HAP-1 (cell line): ENCODE measurements around the gene HS2ST1.

Source experiments
- DNase-seq, 2 experiments: peaks; one replicate each; pipeline ENCODE4 v3.0.0-alpha.2; 2016 to 2020; ENCODE audit warnings: low spot score in 2 of 2
- H3K27me3 ChIP-seq: fragments of 250-450 bp; sonication (Bioruptor Pico); 2 replicates; pipeline ENCODE4 v1.5.1; 2020; ENCODE audit warnings: low read depth, mild to moderate bottlenecking, moderate library complexity
- H3K36me3 ChIP-seq: fragments of 250-450 bp; sonication (Bioruptor Pico); replicated peaks from 2 replicates; pipeline ENCODE4 v1.5.1; 2020; ENCODE audit warnings: mild to moderate bottlenecking
- H3K4me1 ChIP-seq: fragments of 250-450 bp; sonication (Bioruptor Pico); 2 replicates; pipeline ENCODE4 v1.5.1; 2020; ENCODE audit warnings: mild to moderate bottlenecking
- H3K4me3 ChIP-seq: fragments of 250-450 bp; sonication (Bioruptor Pico); 2 replicates; pipeline ENCODE4 v1.5.1; 2020; ENCODE audit warnings: mild to moderate bottlenecking, moderate library complexity
- H3K9me3 ChIP-seq: fragments of 250-450 bp; sonication (Bioruptor Pico); 2 replicates; pipeline ENCODE4 v1.5.1; 2020; ENCODE audit warnings: mild to moderate bottlenecking, moderate library complexity
- in situ Hi-C: fragments of 300-500 bp; cut with MboI; formaldehyde crosslinking; loops from 3 replicates; pipeline ENCODE4 v1.14.3; 2020; ENCODE audit warnings: low sequenced_read_pairs, inconsistent platforms, mixed read lengths

HS2ST1 gene

GRCh38 chr1:87111659-87112371, 197.4 kb downstream of the HS2ST1 start:
- in situ Hi-C loops: no loop called here
- H3K27me3 ChIP-seq: no peaks in the 10 kb centered on the region
- no peak for DNase-seq

GRCh38 chr1:87113313-87113712, 198.9 kb downstream of the HS2ST1 start:
- in situ Hi-C loops: no loop called here
- no peaks in the 10 kb centered on the region for H3K9me3 ChIP-seq
- H3K4me3 ChIP-seq: no peak overlapping the region
- H3K36me3 ChIP-seq: no peaks in the 10 kb centered on the region
- DNase-seq: no peak
- no peaks in the 10 kb centered on the region for H3K27me3 ChIP-seq
- H3K4me1 ChIP-seq: peaks cover 5% of the 10 kb centered on the region

More at GRCh38 chr1:87111659-87112371, 197.4 kb downstream of the HS2ST1 start:
- H3K9me3 ChIP-seq: no peaks in the 10 kb centered on the region
- no peak overlapping the region for H3K4me3 ChIP-seq
- H3K36me3 ChIP-seq: no peaks in the 10 kb centered on the region
- peaks cover 5% of the 10 kb centered on the region for H3K4me1 ChIP-seq

- Histone ChIP-seq H3K36me3 (no peaks in the 10 kb centered on the region), H3K4me3 (no peak overlapping the region), H3K4me1 (peaks cover 5% of the 10 kb centered on the region), H3K9me3 (no peaks in the 10 kb centered on the region), H3K27me3 (no peaks in the 10 kb centered on the region)
- in situ Hi-C loops: no loop called here
- DNase-seq: no peak
Measured at GRCh38 chr1:87115317-87115890, 201.0 kb downstream of the HS2ST1 start.

- Histone ChIP-seq H3K4me1 (peaks cover 5% of the 10 kb centered on the region), H3K27me3 (no peaks in the 10 kb centered on the region), H3K9me3 (no peaks in the 10 kb centered on the region), H3K36me3 (no peaks in the 10 kb centered on the region), H3K4me3 (no peak overlapping the region)
- in situ Hi-C loops: no loop called here
- DNase-seq: no peak
Measured at GRCh38 chr1:87115891-87116290, 201.5 kb downstream of the HS2ST1 start.

GRCh38 chr1:87117761-87118368, 203.4 kb downstream of the HS2ST1 start:
- Histone ChIP-seq H3K36me3 (no peaks in the 10 kb centered on the region), H3K4me3 (no peak overlapping the region), H3K27me3 (no peaks in the 10 kb centered on the region), H3K9me3 (no peaks in the 10 kb centered on the region), H3K4me1 (no peaks in the 10 kb centered on the region)
- in situ Hi-C loops: no loop called here
- no peak for DNase-seq

GRCh38 chr1:87119541-87120140, 205.2 kb downstream of the HS2ST1 start:
- in situ Hi-C loops: no loop called here
- DNase-seq: no peak
- Histone ChIP-seq H3K27me3 (no peaks in the 10 kb centered on the region), H3K4me3 (no peak overlapping the region), H3K36me3 (no peaks in the 10 kb centered on the region), H3K9me3 (no peaks in the 10 kb centered on the region), H3K4me1 (no peaks in the 10 kb centered on the region)

GRCh38 chr1:87120779-87121178, 206.3 kb downstream of the HS2ST1 start:
- DNase-seq: peak in 1 of 2 experiments; percentile 41

GRCh38 chr1:87121711-87122163, 207.3 kb downstream of the HS2ST1 start:
- Histone ChIP-seq H3K9me3 (no peaks in the 10 kb centered on the region), H3K27me3 (no peaks in the 10 kb centered on the region), H3K36me3 (no peaks in the 10 kb centered on the region), H3K4me3 (no peak overlapping the region), H3K4me1 (no peaks in the 10 kb centered on the region)
- DNase-seq: no peak
- in situ Hi-C loops: no loop called here

More at GRCh38 chr1:87120779-87121178, 206.3 kb downstream of the HS2ST1 start:
- Histone ChIP-seq H3K4me3 (no peak overlapping the region), H3K27me3 (no peaks in the 10 kb centered on the region), H3K36me3 (no peaks in the 10 kb centered on the region), H3K9me3 (no peaks in the 10 kb centered on the region), H3K4me1 (no peaks in the 10 kb centered on the region)
- in situ Hi-C loops: no loop called here

GRCh38 chr1:87122243-87122642, 207.8 kb downstream of the HS2ST1 start:
- Histone ChIP-seq H3K4me3 (no peak overlapping the region), H3K9me3 (no peaks in the 10 kb centered on the region), H3K4me1 (no peaks in the 10 kb centered on the region), H3K27me3 (no peaks in the 10 kb centered on the region), H3K36me3 (no peaks in the 10 kb centered on the region)
- no peak for DNase-seq
- in situ Hi-C loops: no loop called here

GRCh38 chr1:87123610-87124009, 209.2 kb downstream of the HS2ST1 start:
- Histone ChIP-seq H3K9me3 (no peaks in the 10 kb centered on the region), H3K36me3 (no peaks in the 10 kb centered on the region), H3K4me1 (no peaks in the 10 kb centered on the region), H3K27me3 (no peaks in the 10 kb centered on the region), H3K4me3 (no peak overlapping the region)
- in situ Hi-C loops: no loop called here
- no peak for DNase-seq

- in situ Hi-C loops: no loop called here
- Histone ChIP-seq H3K36me3 (no peaks in the 10 kb centered on the region), H3K4me3 (no peak overlapping the region), H3K4me1 (no peaks in the 10 kb centered on the region), H3K9me3 (no peaks in the 10 kb centered on the region), H3K27me3 (no peaks in the 10 kb centered on the region)
- DNase-seq: no peak
Measured at GRCh38 chr1:87126886-87127505, 212.6 kb downstream of the HS2ST1 start.

GRCh38 chr1:87127581-87127980, 213.1 kb downstream of the HS2ST1 start:
- no peak overlapping the region for H3K4me3 ChIP-seq
- no peaks in the 10 kb centered on the region for H3K27me3 ChIP-seq
- in situ Hi-C loops: no loop called here
- no peak for DNase-seq
- no peaks in the 10 kb centered on the region for H3K9me3 ChIP-seq
- no peaks in the 10 kb centered on the region for H3K36me3 ChIP-seq
- no peaks in the 10 kb centered on the region for H3K4me1 ChIP-seq

- H3K36me3 ChIP-seq: no peaks in the 10 kb centered on the region
- no peaks in the 10 kb centered on the region for H3K9me3 ChIP-seq
- H3K4me3 ChIP-seq: no peak overlapping the region
- in situ Hi-C loops: no loop called here
- no peak for DNase-seq
- H3K27me3 ChIP-seq: no peaks in the 10 kb centered on the region
- H3K4me1 ChIP-seq: no peaks in the 10 kb centered on the region
Measured at GRCh38 chr1:87129038-87129437, 214.6 kb downstream of the HS2ST1 start.
